Upper lobe of left lung (tissue), 4 donors: ENCODE results near the gene GPRC5C.

Experiments
- EP300 ChIP-seq, 4 donors: sonication (generic); formaldehyde crosslinking; IDR thresholded peaks; one replicate each; pipeline ENCODE4 v1.5.1; 2017; ENCODE audit warnings: antibody characterized with exemption in 4 of 4, control low read depth in 2 of 4
- POLR2A ChIP-seq, 4 donors: fragments of 450-650 bp; IDR thresholded peaks; one replicate each; pipeline ENCODE4 v1.5.1; 2016 to 2017; ENCODE audit warnings: antibody characterized with exemption in 4 of 4, mild to moderate bottlenecking in 2 of 4
- POLR2AphosphoS5 ChIP-seq, 2 donors: sonication (generic); formaldehyde crosslinking; IDR thresholded peaks; one replicate each; pipeline ENCODE4 v1.5.1; 2017; ENCODE audit warnings: antibody characterized with exemption in 2 of 2
- TF ChIP-seq, protein P1 (sequence below), 6 experiments: fragments of 450-650 bp in 4 of 6; fragments of 200-600 bp in 2 of 6; sonication (generic) in 2 of 6; IDR thresholded peaks; one replicate each; pipeline ENCODE4 v1.5.1; 2016 to 2019; ENCODE audit warnings: antibody characterized with exemption in 6 of 6

DNA sequence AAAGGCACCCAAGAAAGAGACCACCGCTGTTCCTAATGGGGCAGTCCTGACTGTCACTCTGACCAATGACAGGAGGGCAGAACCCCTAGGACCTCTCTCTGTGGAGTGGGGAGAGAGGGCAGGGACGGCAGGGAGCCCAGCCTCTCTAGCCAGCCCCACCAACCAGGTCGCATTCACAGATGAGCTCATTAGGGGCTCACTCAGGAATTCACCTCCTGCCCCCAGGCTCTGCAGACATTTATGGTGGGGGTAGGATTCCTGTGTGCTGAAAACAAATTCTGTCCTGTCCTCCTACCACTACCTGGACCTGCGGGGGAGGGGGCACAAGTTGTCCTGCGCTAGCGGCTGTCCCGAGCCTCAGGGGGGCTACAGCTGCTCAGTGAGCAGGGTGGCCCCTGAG lies 27.7 kb upstream of the GPRC5C start:
- TF ChIP-seq, protein P1, sequence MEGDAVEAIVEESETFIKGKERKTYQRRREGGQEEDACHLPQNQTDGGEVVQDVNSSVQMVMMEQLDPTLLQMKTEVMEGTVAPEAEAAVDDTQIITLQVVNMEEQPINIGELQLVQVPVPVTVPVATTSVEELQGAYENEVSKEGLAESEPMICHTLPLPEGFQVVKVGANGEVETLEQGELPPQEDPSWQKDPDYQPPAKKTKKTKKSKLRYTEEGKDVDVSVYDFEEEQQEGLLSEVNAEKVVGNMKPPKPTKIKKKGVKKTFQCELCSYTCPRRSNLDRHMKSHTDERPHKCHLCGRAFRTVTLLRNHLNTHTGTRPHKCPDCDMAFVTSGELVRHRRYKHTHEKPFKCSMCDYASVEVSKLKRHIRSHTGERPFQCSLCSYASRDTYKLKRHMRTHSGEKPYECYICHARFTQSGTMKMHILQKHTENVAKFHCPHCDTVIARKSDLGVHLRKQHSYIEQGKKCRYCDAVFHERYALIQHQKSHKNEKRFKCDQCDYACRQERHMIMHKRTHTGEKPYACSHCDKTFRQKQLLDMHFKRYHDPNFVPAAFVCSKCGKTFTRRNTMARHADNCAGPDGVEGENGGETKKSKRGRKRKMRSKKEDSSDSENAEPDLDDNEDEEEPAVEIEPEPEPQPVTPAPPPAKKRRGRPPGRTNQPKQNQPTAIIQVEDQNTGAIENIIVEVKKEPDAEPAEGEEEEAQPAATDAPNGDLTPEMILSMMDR (IDR thresholded peaks at IDR 0.05), result no peak
- TF ChIP-seq POLR2A (IDR thresholded peaks at IDR 0.05) (no peak), POLR2AphosphoS5 (IDR thresholded peaks at IDR 0.05) (no peak), EP300 (IDR thresholded peaks at IDR 0.05) (no peak)
